T-cell (primary cell): ENCODE results near the gene EIF3I. TPM values are rescaled to one million over a fixed set of nuclear protein-coding genes. Genes with fewer than 3 reads are reported as not detected.

Experiments used
- ATAC-seq, 4 experiments: fragments of 200-7000 bp in 3 of 4; fragments of 150-1000 bp in 1 of 4; cut with Tn5 transposase; replicated peaks in 1 of 4; 1 replicate in 3 of 4; 2 replicates in 1 of 4; pipeline ENCODE4 v1.10.0; 2021; ENCODE audit warnings: moderate library complexity in 3 of 4, mild to moderate bottlenecking in 2 of 4, moderate number of reproducible peaks in 1 of 4
- CTCF ChIA-PET, 2 donors: fragments of 300-600 bp; sonication (Branson Sonifier 250); formaldehyde crosslinking; loops; one replicate each; lab custom pipeline; 2022; ENCODE audit warnings: antibody characterized with exemption in 2 of 2; lab: Charles Lee
- POLR2A ChIA-PET, 2 donors: fragments of 300-600 bp; sonication (Branson Sonifier 250); formaldehyde crosslinking; loops; one replicate each; lab custom pipeline; 2022; ENCODE audit warnings: antibody characterized with exemption in 2 of 2; lab: Charles Lee
- DNase-seq, 35 experiments: peaks; one replicate each; pipeline versions ENCODE4 v3.0.0 to v3.0.0-alpha.2; 2013 to 2023
- H3K27ac ChIP-seq: one replicate; pipeline ENCODE4 v1.5.1; 2013; ENCODE audit warnings: low read length
- H3K27me3 ChIP-seq, 2 experiments: replicated peaks in 1 of 2; 1 replicate in 1 of 2; 2 replicates in 1 of 2; pipeline versions ENCODE4 v1.6.1 to v1.7.0; 2013; ENCODE audit warnings: low read length in 1 of 2, mixed read lengths in 1 of 2; ENCODE audit not compliant: control insufficient read depth in 2 of 2, insufficient read depth in 2 of 2; ENCODE audit errors: extremely low read depth in 1 of 2
- H3K36me3 ChIP-seq, 2 donors: 1 replicate in 1 of 2; 2 replicates in 1 of 2; pipeline versions ENCODE4 v1.6.1 to v1.7.0; 2013; ENCODE audit warnings: low read length in 1 of 2; ENCODE audit not compliant: control insufficient read depth in 2 of 2, insufficient read depth in 1 of 2; ENCODE audit errors: extremely low read depth in 1 of 2
- H3K4me1 ChIP-seq, 2 experiments: 1 replicate in 1 of 2; 2 replicates in 1 of 2; pipeline versions ENCODE4 v1.6.1 to v1.7.0; 2013; ENCODE audit warnings: low read length in 2 of 2, mixed read lengths in 1 of 2; ENCODE audit not compliant: insufficient read depth in 2 of 2, control insufficient read depth in 1 of 2; ENCODE audit errors: extremely low read depth in 1 of 2
- H3K4me3 ChIP-seq, 2 donors: 1 replicate in 1 of 2; 2 replicates in 1 of 2; pipeline versions ENCODE4 v1.5.1 to v1.7.0; 2013; ENCODE audit warnings: mild to moderate bottlenecking in 2 of 2, low read length in 1 of 2, moderate library complexity in 1 of 2; ENCODE audit not compliant: control insufficient read depth in 1 of 2; ENCODE audit errors: extremely low read depth in 1 of 2
- H3K9me3 ChIP-seq: 2 replicates; pipeline ENCODE4 v1.7.0; 2013
- H3K27ac Mint-ChIP-seq, 2 donors: one replicate each; pipeline ENCODE4 v1.8.0; 2020 to 2021; ENCODE audit warnings: mild to moderate bottlenecking in 2 of 2, mixed read lengths in 2 of 2
- H3K27me3 Mint-ChIP-seq, 2 donors: one replicate each; pipeline ENCODE4 v1.8.0; 2021 to 2022; ENCODE audit warnings: mixed read lengths in 2 of 2
- H3K36me3 Mint-ChIP-seq: one replicate; pipeline ENCODE4 v1.8.0; 2021; ENCODE audit warnings: mixed read lengths
- H3K4me1 Mint-ChIP-seq, 3 donors: one replicate each; pipeline ENCODE4 v1.8.0; 2020 to 2022; ENCODE audit warnings: mixed read lengths in 3 of 3, mild to moderate bottlenecking in 1 of 3
- H3K4me3 Mint-ChIP-seq, 3 donors: one replicate each; pipeline ENCODE4 v1.8.0; 2020 to 2022; ENCODE audit warnings: mild to moderate bottlenecking in 3 of 3, mixed read lengths in 3 of 3, moderate library complexity in 3 of 3
- H3K9me3 Mint-ChIP-seq, 3 donors: one replicate each; pipeline ENCODE4 v1.8.0; 2020 to 2022; ENCODE audit warnings: mixed read lengths in 3 of 3
- WGBS: methylation state at CpG from one replicate; pipeline ENCODE4 v1.1.5; 2013; ENCODE audit warnings: missing lambda C conversion rate; ENCODE audit not compliant: insufficient coverage; 5-methylcytosine and 5-hydroxymethylcytosine counted together
- total RNA-seq, 35 experiments: library from RNA in 6 of 35; stranded (reverse) in 6 of 35; fragments of 120-200 nt in 1 of 35; gene quantifications; one replicate each; pipeline versions ENCODE4 v1.2.1 to v1.2.4 and lab custom pipeline; 2013 to 2026

Gene EIF3I
- total RNA-seq, 5 donors from 2014 or later (not counting 1 experiment from before 2014, with no cell fraction given): 94.9 to 117 (median 98.4) TPM

DNA sequence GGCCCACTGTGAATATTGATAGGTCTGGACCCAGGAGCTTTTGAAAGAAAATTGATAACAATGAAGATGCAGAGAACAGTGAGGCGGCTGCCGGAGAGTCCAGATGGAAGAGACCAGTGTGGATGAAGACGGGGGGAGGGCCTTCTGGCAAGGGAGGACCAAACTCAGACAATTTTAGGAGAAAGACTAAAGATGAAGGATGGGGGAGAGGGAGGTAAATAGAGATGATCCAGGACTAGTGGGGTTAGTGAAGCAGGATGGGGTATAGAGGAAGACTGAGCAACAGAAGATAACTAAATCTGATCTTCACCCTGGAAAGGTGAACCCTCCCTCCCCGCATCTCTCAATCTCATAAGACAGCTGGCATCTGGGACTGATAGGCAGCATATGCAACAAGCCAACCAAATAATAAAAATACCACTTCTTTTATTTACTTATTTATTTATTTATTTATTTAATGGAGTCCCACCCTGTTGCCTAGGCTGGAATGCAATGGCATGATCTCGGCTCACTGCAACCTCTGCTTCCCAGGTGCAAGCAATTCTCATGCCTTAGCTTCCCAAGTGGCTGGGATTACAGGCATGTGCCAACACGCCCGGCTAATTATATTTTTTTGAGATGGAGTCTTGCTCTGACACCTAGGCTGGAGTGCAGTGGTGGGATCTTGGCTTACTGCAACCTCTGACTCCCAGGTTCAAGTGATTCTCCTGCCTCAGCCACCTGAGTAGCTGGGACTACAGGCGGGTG, 10.5 kb downstream of the EIF3I start:
- DNase-seq: no peak
- H3K27me3 Mint-ChIP-seq: no peaks in the 10 kb centered on the region
- no peaks in the 10 kb centered on the region for H3K27me3 ChIP-seq
- ATAC-seq: no peak
- no peaks in the 10 kb centered on the region for H3K9me3 ChIP-seq
- H3K4me3 Mint-ChIP-seq: no peak overlapping the region
- no peak overlapping the region for H3K27ac ChIP-seq
- H3K36me3 ChIP-seq: peaks cover 6 to 33% of the 10 kb centered on the region in 2 donors
- peak overlapping the region in 1 of 2 donors; percentile 76 for H3K27ac Mint-ChIP-seq
- no peaks in the 10 kb centered on the region for H3K4me1 ChIP-seq
- CTCF ChIA-PET: no interaction called here
- POLR2A ChIA-PET: no interaction called here
- peaks cover 19% of the 10 kb centered on the region for H3K36me3 Mint-ChIP-seq
- no peak overlapping the region for H3K4me3 ChIP-seq
- H3K9me3 Mint-ChIP-seq: no peaks in the 10 kb centered on the region
- WGBS: 94% methylated on average over 3 of the region's 8 CpGs
- peaks cover 0 to 2% (median 1%) of the 10 kb centered on the region in 3 donors for H3K4me1 Mint-ChIP-seq

DNA sequence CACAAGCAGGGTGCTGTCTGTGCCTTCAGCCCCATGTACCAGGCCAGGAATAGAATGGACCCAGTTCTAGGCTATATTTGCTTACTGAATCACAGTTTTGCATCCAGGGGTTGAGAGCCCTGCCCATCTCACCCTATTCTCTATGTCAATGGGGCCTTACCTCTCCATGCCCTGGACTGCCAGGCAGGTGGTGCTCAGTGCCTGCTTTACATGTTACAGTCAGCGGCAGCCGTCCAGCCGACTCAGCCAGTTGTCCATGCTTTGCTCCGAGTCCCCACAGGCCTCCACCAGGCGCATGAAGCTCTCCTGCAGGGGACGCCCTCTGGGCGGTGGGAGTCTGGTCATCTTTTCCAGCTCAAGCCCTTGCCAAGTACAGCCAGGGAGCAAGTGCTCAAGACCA, 12.6 kb downstream of the EIF3I start:
- Histone ChIP-seq H3K4me1 (peaks cover 0 to 2% of the 10 kb centered on the region in 2 experiments), H3K27me3 (no peaks in the 10 kb centered on the region), H3K4me3 (no peak overlapping the region), H3K27ac (no peak overlapping the region), H3K9me3 (no peaks in the 10 kb centered on the region), H3K36me3 (peaks cover 0 to 17% of the 10 kb centered on the region in 2 donors)
- ATAC-seq (peak in 1 of 4 experiments; percentile 14), DNase-seq (no peak)
- H3K4me1 Mint-ChIP-seq: no peaks in the 10 kb centered on the region
- H3K27me3 Mint-ChIP-seq: no peaks in the 10 kb centered on the region
- H3K9me3 Mint-ChIP-seq: no peaks in the 10 kb centered on the region
- POLR2A ChIA-PET: no interaction called here
- 90% methylated on average over 7 of the region's 7 CpGs for WGBS
- peaks cover 5% of the 10 kb centered on the region for H3K36me3 Mint-ChIP-seq
- H3K27ac Mint-ChIP-seq: no peak overlapping the region
- H3K4me3 Mint-ChIP-seq: no peak overlapping the region
- CTCF ChIA-PET: interaction anchor here (0.5 to 0.9 kb wide), 2 partner anchors 13 to 15 kb away, joined by 3 to 6 read pairs; no protein-coding TSS in a partner anchor

DNA sequence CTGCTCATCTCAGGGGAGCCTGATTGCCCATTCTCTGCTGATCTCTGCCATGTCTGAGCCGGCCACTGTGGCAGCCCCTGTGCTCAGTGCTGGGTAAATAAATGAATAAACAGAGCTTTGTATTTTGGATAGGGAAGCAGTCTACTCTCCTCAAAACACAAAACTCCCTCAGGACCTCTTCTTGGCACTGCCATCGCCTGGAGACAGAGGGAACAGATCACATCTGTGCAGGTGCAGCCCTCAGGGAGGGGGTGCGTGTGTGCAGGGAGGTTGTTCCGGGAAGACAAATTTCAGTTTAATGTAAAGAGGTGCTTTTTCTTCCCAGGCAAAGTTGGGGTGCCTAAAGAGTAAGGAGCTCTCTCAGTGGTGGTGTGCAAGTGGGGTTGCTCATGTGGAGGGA, 17.1 kb downstream of the EIF3I start:
- ChIA-PET CTCF (interaction anchor here (0.5 to 1.2 kb wide), 3 partner anchors 9 to 126 kb away, joined by 3 to 4 read pairs (median 4); no protein-coding TSS in a partner anchor), POLR2A (interaction anchor here in 1 of 2 donors (1.7 kb wide), 1 partner anchor 10 kb away, joined by 6 read pairs; no protein-coding TSS in a partner anchor)
- Histone ChIP-seq H3K9me3 (no peaks in the 10 kb centered on the region), H3K4me1 (peaks cover 5 to 30% of the 10 kb centered on the region in 2 experiments), H3K27ac (no peak overlapping the region), H3K36me3 (no peaks in the 10 kb centered on the region), H3K27me3 (no peaks in the 10 kb centered on the region), H3K4me3 (no peak overlapping the region)
- Mint-ChIP-seq H3K36me3 (no peaks in the 10 kb centered on the region), H3K4me1 (peaks cover 13 to 17% (median 16%) of the 10 kb centered on the region in 3 donors), H3K9me3 (no peaks in the 10 kb centered on the region), H3K27ac (peak overlapping the region in 1 of 2 donors; percentile 45), H3K27me3 (no peaks in the 10 kb centered on the region), H3K4me3 (peak overlapping the region; percentile 84 to 89 (median 87))
- ATAC-seq (no peak), DNase-seq (no peak)
- no CpG with 5 or more reads among the region's 4 CpGs for WGBS

DNA sequence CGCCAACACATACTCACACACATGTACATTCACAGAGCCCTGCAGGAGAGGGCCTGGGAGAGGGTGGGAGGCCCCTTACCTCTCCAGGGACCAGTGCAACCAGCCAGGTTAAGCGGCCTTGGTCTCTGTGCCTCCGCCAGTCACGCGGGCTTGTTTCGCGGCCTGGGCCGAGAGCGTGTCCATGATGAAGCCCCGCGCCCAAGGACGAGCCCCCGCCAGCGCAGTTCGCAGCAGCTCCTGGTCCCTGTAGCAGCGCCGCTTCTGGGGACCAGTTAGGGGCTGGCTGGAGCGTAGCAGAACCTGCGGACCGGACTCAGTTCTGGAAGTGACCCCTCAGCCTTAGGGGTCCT, 17.6 kb downstream of the EIF3I start:
- Histone ChIP-seq H3K4me1 (peaks cover 5 to 30% of the 10 kb centered on the region in 2 experiments), H3K9me3 (no peaks in the 10 kb centered on the region), H3K27me3 (no peaks in the 10 kb centered on the region), H3K4me3 (peak overlapping the region; percentile 75 to 89), H3K27ac (no peak overlapping the region), H3K36me3 (no peaks in the 10 kb centered on the region)
- no peak for ATAC-seq
- Mint-ChIP-seq H3K27ac (peak overlapping the region in 1 of 2 donors; percentile 66), H3K4me3 (peak overlapping the region; percentile 84 to 89 (median 87)), H3K36me3 (no peaks in the 10 kb centered on the region), H3K9me3 (no peaks in the 10 kb centered on the region), H3K27me3 (no peaks in the 10 kb centered on the region), H3K4me1 (peaks cover 13 to 17% (median 16%) of the 10 kb centered on the region in 3 donors)
- WGBS: 96% methylated on average over 19 of the region's 20 CpGs
- ChIA-PET CTCF (interaction anchor here (0.5 to 2.2 kb wide), 7 partner anchors 9 to 126 kb away, joined by 3 to 16 read pairs (median 7); partner anchors contain the start of gene HDAC1 (in 1 of the 2)), POLR2A (interaction anchor here (0.5 to 1.7 kb wide), 5 partner anchors 10 to 154 kb away, joined by 3 to 6 read pairs (median 4); partner anchors contain the start of genes BSDC1 (in 1 of the 2) and MARCKSL1 (in 1 of the 2))
- DNase-seq: no peak

DNA sequence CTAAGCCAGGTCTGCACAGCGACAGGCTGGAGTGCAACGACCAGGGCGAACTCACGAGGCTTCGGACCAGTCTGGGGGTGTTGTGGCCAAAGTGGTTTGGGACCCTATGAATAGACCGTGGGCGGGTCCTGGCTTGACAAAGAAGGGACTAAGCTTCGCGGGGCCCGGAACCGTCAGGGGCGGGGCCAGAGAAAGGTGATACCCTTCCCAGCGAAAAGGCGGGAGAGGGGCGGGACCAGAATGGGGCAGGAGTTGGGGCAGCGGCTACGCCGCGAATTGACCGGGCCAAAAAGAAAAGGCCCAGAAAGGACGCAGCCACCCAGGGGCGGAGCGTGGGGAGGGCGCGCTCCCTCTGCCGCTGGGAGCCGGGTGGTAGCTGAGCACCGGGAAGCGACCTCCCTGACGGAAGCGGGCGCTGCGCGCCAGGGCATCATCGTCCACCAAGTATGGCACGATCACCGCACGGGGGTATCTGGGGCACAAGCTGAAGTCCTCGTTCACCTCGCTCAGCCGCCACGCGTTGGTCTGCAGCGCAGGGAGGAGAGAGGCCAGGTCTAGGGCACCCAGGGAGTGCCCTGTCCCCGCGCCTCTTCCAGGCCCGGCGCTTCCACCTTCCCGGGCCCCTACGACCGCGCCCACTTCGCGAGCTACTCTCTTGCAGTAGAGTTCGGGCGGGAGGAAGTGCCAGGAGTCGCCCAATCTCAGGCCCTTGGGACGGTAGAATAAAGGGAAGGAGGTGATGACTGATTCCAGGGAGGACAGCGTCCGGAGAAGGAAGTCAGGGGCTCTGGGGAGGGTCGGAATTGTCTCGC, 18.1 kb downstream of the EIF3I start:
- ChIA-PET POLR2A (interaction anchor here (0.5 to 1.7 kb wide), 11 partner anchors 9 to 154 kb away, joined by 3 to 6 read pairs (median 3); partner anchors contain the start of genes MARCKSL1 (in 2 of the 2), BSDC1 (in 1 of the 2) and LCK (in 1 of the 2)), CTCF (interaction anchor here (1.0 to 2.2 kb wide), 6 partner anchors 8 to 51 kb away, joined by 4 to 16 read pairs (median 8); partner anchors contain the start of gene HDAC1 (in 1 of the 2))
- H3K4me1 Mint-ChIP-seq: peaks cover 13 to 17% (median 16%) of the 10 kb centered on the region in 3 donors
- no peaks in the 10 kb centered on the region for H3K9me3 Mint-ChIP-seq
- H3K36me3 Mint-ChIP-seq: no peaks in the 10 kb centered on the region
- WGBS: 6% methylated on average over 56 of the region's 62 CpGs
- peak overlapping the region; percentile 75 to 89 for H3K4me3 ChIP-seq
- peak overlapping the region; percentile 84 to 89 (median 87) for H3K4me3 Mint-ChIP-seq
- ATAC-seq: peak; percentile 75 to 86 (median 78)
- H3K9me3 ChIP-seq: no peaks in the 10 kb centered on the region
- peaks cover 5 to 30% of the 10 kb centered on the region in 2 experiments for H3K4me1 ChIP-seq
- H3K27ac Mint-ChIP-seq: peak overlapping the region; percentile 71 to 86
- no peaks in the 10 kb centered on the region for H3K36me3 ChIP-seq
- peak overlapping the region; percentile 42 for H3K27ac ChIP-seq
- H3K27me3 ChIP-seq: no peaks in the 10 kb centered on the region
- peak; percentile 30 to 78 (median 58) for DNase-seq
- no peaks in the 10 kb centered on the region for H3K27me3 Mint-ChIP-seq
